K562 (cell line): ENCODE measurements around the gene ABCB6. TPM values are rescaled to one million over a fixed set of nuclear protein-coding genes. Genes with fewer than 3 reads are reported as not detected.

Experiments
- BRD4 ChIP-seq: fragments of 200-600 bp; sonication (generic); IDR thresholded peaks from 2 replicates; pipeline ENCODE4 v1.6.1; 2017; ENCODE audit warnings: inconsistent platforms
- DDX20 ChIP-seq: fragments of 450-650 bp; IDR thresholded peaks from 2 replicates; pipeline ENCODE4 v1.6.1; 2016; ENCODE audit warnings: missing genetic modification characterization, low read depth, mild to moderate bottlenecking, missing compliant biosample characterization, moderate library complexity
- GMEB1 ChIP-seq: fragments of 250-450 bp; sonication (Bioruptor Pico); IDR thresholded peaks from 2 replicates; pipeline ENCODE4 v1.4.0; 2020; ENCODE audit warnings: mild to moderate bottlenecking
- HES1 ChIP-seq: fragments of 450-650 bp; IDR thresholded peaks from 2 replicates; pipeline ENCODE4 v1.6.1; 2016; ENCODE audit warnings: low read depth, mild to moderate bottlenecking, moderate library complexity
- HMG20A ChIP-seq: fragments of 450-650 bp; formaldehyde crosslinking; conservative IDR thresholded peaks from 2 replicates; pipeline ENCODE4 v1.4.0; 2020; ENCODE audit warnings: mild to moderate bottlenecking, mixed read lengths
- ILF3 ChIP-seq: fragments of 450-650 bp; IDR thresholded peaks from 2 replicates; pipeline ENCODE4 v1.6.1; 2018; ENCODE audit warnings: antibody characterized with exemption, mild to moderate bottlenecking, moderate library complexity, borderline replicate concordance
- ILK ChIP-seq: fragments of 450-650 bp; IDR thresholded peaks from 2 replicates; pipeline ENCODE4 v1.6.1; 2016; ENCODE audit warnings: missing genetic modification characterization, low read depth, mild to moderate bottlenecking, missing compliant biosample characterization, moderate library complexity, borderline replicate concordance
- JUN ChIP-seq, 2 experiments: sonication (generic) in 1 of 2; formaldehyde crosslinking in 1 of 2; IDR thresholded peaks; 2 replicates each; pipeline versions ENCODE4 v1.6.1 to v1.8.0; 2012 to 2022; ENCODE audit warnings: borderline replicate concordance in 2 of 2, mild to moderate bottlenecking in 2 of 2, improper control_type of control experiment in 1 of 2, low read depth in 1 of 2, low read length in 1 of 2, missing genetic modification reagents in 1 of 2
- KAT7 ChIP-seq: sonication (generic); formaldehyde crosslinking; IDR thresholded peaks from 2 replicates; pipeline ENCODE4 v1.8.0; 2022; ENCODE audit warnings: missing genetic modification reagents, mild to moderate bottlenecking, borderline replicate concordance
- KHSRP ChIP-seq: fragments of 450-650 bp; IDR thresholded peaks from 2 replicates; pipeline ENCODE4 v1.6.1; 2017
- L3MBTL2 ChIP-seq: fragments of 450-650 bp; IDR thresholded peaks from 2 replicates; pipeline ENCODE4 v1.6.1; 2016; ENCODE audit warnings: mild to moderate bottlenecking, moderate library complexity
- NKRF ChIP-seq: fragments of 450-650 bp; IDR thresholded peaks from 2 replicates; pipeline ENCODE4 v1.6.1; 2016; ENCODE audit warnings: borderline replicate concordance
- RBM17 ChIP-seq: fragments of 200-400 bp; formaldehyde crosslinking; IDR thresholded peaks from 2 replicates; pipeline ENCODE4 v1.6.1; 2017; ENCODE audit warnings: low read depth, mild to moderate bottlenecking, low read length, borderline replicate concordance
- SIN3B ChIP-seq: fragments of 450-650 bp; IDR thresholded peaks from 2 replicates; pipeline ENCODE4 v1.6.1; 2017; ENCODE audit warnings: low read depth, mild to moderate bottlenecking, moderate library complexity
- STAT6 ChIP-seq: sonication (generic); formaldehyde crosslinking; IDR thresholded peaks from 2 replicates; pipeline ENCODE4 v1.8.1; 2023; ENCODE audit warnings: mild to moderate bottlenecking, missing genetic modification reagents
- U2AF2 ChIP-seq: fragments of 200-400 bp; formaldehyde crosslinking; optimal IDR thresholded peaks from 2 replicates; pipeline ENCODE3; 2017; ENCODE audit warnings: low read depth, mild to moderate bottlenecking, low read length
- ZBTB17 ChIP-seq: fragments of 450-650 bp; formaldehyde crosslinking; IDR thresholded peaks from 2 replicates; pipeline ENCODE4 v1.4.0; 2020; ENCODE audit warnings: mild to moderate bottlenecking
- ZNF740 ChIP-seq, 3 experiments: fragments of 200-800 bp in 1 of 3; sonication (Bioruptor generic) in 1 of 3; sonication (generic) in 1 of 3; formaldehyde crosslinking in 1 of 3; IDR thresholded peaks; 2 replicates each; pipeline versions ENCODE4 v1.6.1 to v1.8.0; 2016 to 2022; ENCODE audit warnings: mild to moderate bottlenecking in 2 of 3, missing compliant biosample characterization in 2 of 3, missing genetic modification characterization in 2 of 3, missing genetic modification reagents in 1 of 3
- polyA plus RNA-seq, 8 experiments: library from polyadenylated mRNA; depleted of rRNA in 4 of 8; stranded (reverse) in 5 of 8; unstranded in 3 of 8; fragments of >200 nt; fragmentation: Nextera tagmentation in 2 of 8; fragmentation: Illumina TruSeq in 1 of 8; extraction: Ambion mirVana in 2 of 8; extraction: Trizol in 1 of 8; gene quantifications; 2 replicates each; pipeline versions ENCODE4 v1.2.1 to v1.2.3, GENCODE V29; 2011 to 2014; ENCODE audit warnings: inconsistent platforms in 1 of 8, missing spikeins in 1 of 8
- total RNA-seq, 7 experiments: library from RNA; depleted of rRNA in 6 of 7; stranded (reverse); fragments of >200 nt in 6 of 7; fragmentation: Illumina TruSeq in 2 of 7; extraction: Trizol in 2 of 7; gene quantifications; 2 replicates each; pipeline versions ENCODE4 v1.2.1 to v1.2.3, GENCODE V29; 2011 to 2021; ENCODE audit warnings: low replicate concordance in 1 of 7

Gene ABCB6
- total and polyA plus RNA-seq, 9 of the 15 experiments (the other 6 are each of a cell fraction or from before 2014, with no cell fraction given) = 3.7 to 29.8 (median 16.8) TPM

- TF ChIP-seq U2AF2 = no peak
- no peak for TF ChIP-seq HES1
- TF ChIP-seq ILF3 = no peak
- TF ChIP-seq HMG20A (CRISPR knock-in tag) = no peak
- TF ChIP-seq NKRF = no peak
- peak; percentile 74 for TF ChIP-seq GMEB1 (CRISPR knock-in tag)
- no peak for TF ChIP-seq STAT6 (CRISPR knock-in tag)
- TF ChIP-seq KHSRP = no peak
- TF ChIP-seq BRD4 = no peak
- TF ChIP-seq L3MBTL2 = 0 out of 2 replicates have a peak, but pooled peaks have one; percentile 44
- TF ChIP-seq SIN3B = peak; percentile 79
- no peak for TF ChIP-seq RBM17
- no peak for TF ChIP-seq KAT7 (CRISPR knock-in tag)
- no peak for TF ChIP-seq DDX20 (tag)
- no peak for TF ChIP-seq ILK
- TF ChIP-seq ZBTB17 (CRISPR knock-in tag) = no peak
- TF ChIP-seq JUN (IDR thresholded peaks at IDR 0.05; ENCODE audit: borderline replicate concordance, low read depth, low read length) = peak; percentile 7; the same call in 1 of the 2 replicates
- no peak for TF ChIP-seq JUN (CRISPR knock-in tag; IDR thresholded peaks at IDR 0.05; ENCODE audit: borderline replicate concordance)
- peak; percentile 97 for TF ChIP-seq ZNF740 (CRISPR knock-in tag; IDR thresholded peaks at IDR 0.05)
- peak in 1 of 2 experiments; percentile 96; a peak in 2 of 4 replicates for TF ChIP-seq ZNF740 (tag; IDR thresholded peaks at IDR 0.05)
These were observed 41.0 kb downstream of the ABCB6 start, which contains the start of gene RETREG2 (continued) for GRCh38 chr2:219177552-219178376.
